Vagina (tissue), 2 donors: ENCODE measurements around the gene ZNRF1. TPM values are rescaled to one million over a fixed set of nuclear protein-coding genes. Genes with fewer than 3 reads are reported as not detected.

Experiments
- DNase-seq, 2 donors: peaks; one replicate each; pipeline ENCODE4 v3.0.0-alpha.2; 2017; ENCODE audit errors: extremely low spot score in 2 of 2
- H3K27ac ChIP-seq: fragments of 200-600 bp; sonication (generic); one replicate; pipeline ENCODE4 v1.5.1; 2019
- H3K27me3 ChIP-seq: fragments of 200-600 bp; sonication (generic); one replicate; pipeline ENCODE4 v1.5.1; 2019
- H3K36me3 ChIP-seq, 2 donors: fragments of 200-600 bp; sonication (generic); one replicate each; pipeline ENCODE4 v1.5.1; 2017 to 2019
- H3K4me1 ChIP-seq: fragments of 200-600 bp; sonication (generic); one replicate; pipeline ENCODE4 v1.5.1; 2019
- H3K4me3 ChIP-seq, 2 donors: fragments of 200-600 bp; sonication (generic); 1 replicate in 1 of 2; 2 replicates in 1 of 2; pipeline ENCODE4 v1.5.1; 2016 to 2019
- H3K9me3 ChIP-seq: fragments of 200-600 bp; sonication (generic); one replicate; pipeline ENCODE4 v1.5.1; 2019
- POLR2A ChIP-seq, 2 donors: fragments of 450-650 bp; IDR thresholded peaks; one replicate each; pipeline ENCODE4 v1.6.1; 2017; ENCODE audit warnings: antibody characterized with exemption in 2 of 2, mild to moderate bottlenecking in 2 of 2, moderate library complexity in 2 of 2
- POLR2AphosphoS5 ChIP-seq, 2 donors: sonication (generic); formaldehyde crosslinking; IDR thresholded peaks; one replicate each; pipeline ENCODE4 v1.9.0; 2017; ENCODE audit warnings: antibody characterized with exemption in 2 of 2, mild to moderate bottlenecking in 2 of 2, low read depth in 1 of 2; ENCODE audit not compliant: insufficient read depth in 1 of 2
- intact Hi-C: fragments of 100-400 bp; cut with DNase I; formaldehyde crosslinking; loops from one replicate; pipeline ENCODE4 v1.15.1; 2023
- total RNA-seq: library from RNA; depleted of rRNA; stranded (reverse); fragments of >200 nt; gene quantifications from one replicate; pipeline ENCODE4 v1.2.3, GENCODE V29; 2016
- TF ChIP-seq, protein P1 (sequence below), 3 experiments: fragments of 450-650 bp in 2 of 3; fragments of 200-600 bp in 1 of 3; sonication (generic) in 1 of 3; IDR thresholded peaks; one replicate each; pipeline ENCODE4 v1.5.1; 2017 to 2019; ENCODE audit warnings: antibody characterized with exemption in 3 of 3, mild to moderate bottlenecking in 2 of 3, moderate library complexity in 2 of 3

ZNRF1 gene
- total RNA-seq, 1 donor from 2014 or later = 20.1 TPM

DNA sequence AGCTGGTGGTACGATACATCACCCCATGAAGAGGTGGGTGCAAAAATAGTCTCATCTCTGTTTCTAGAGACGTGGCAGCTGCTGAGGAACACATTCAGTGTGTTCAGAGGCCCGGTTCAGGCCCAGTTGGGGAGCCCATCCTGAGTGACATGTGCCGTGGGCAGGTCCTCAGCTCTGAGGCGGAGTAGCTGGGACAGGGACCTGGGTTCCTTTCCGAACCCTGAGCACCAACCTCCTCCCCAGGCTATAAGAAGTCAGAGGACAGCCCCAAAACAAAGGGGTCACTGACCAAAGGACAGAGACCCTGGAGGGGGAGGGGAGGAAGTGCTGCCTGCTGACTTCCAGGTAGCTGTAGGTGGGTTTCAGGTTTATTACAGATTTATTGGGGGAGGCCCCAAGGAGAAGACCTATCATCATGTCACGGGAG, 112.7 kb downstream of the ZNRF1 start:
- no peak for TF ChIP-seq POLR2AphosphoS5 (IDR thresholded peaks at IDR 0.05; ENCODE audit: insufficient read depth in 1 of 2, low read depth in 1 of 2)
- no peak for TF ChIP-seq POLR2A (IDR thresholded peaks at IDR 0.05)
- TF ChIP-seq, protein P1, sequence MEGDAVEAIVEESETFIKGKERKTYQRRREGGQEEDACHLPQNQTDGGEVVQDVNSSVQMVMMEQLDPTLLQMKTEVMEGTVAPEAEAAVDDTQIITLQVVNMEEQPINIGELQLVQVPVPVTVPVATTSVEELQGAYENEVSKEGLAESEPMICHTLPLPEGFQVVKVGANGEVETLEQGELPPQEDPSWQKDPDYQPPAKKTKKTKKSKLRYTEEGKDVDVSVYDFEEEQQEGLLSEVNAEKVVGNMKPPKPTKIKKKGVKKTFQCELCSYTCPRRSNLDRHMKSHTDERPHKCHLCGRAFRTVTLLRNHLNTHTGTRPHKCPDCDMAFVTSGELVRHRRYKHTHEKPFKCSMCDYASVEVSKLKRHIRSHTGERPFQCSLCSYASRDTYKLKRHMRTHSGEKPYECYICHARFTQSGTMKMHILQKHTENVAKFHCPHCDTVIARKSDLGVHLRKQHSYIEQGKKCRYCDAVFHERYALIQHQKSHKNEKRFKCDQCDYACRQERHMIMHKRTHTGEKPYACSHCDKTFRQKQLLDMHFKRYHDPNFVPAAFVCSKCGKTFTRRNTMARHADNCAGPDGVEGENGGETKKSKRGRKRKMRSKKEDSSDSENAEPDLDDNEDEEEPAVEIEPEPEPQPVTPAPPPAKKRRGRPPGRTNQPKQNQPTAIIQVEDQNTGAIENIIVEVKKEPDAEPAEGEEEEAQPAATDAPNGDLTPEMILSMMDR (IDR thresholded peaks at IDR 0.05) = no peak
- intact Hi-C loops = no loop called here
- H3K4me1 ChIP-seq = peaks cover 67% of the 10 kb centered on the region
- H3K36me3 ChIP-seq = no peaks in the 10 kb centered on the region
- H3K9me3 ChIP-seq = no peaks in the 10 kb centered on the region
- H3K27me3 ChIP-seq = no peaks in the 10 kb centered on the region
- peak in 1 of 2 donors; percentile 89 for DNase-seq
- H3K27ac ChIP-seq = peak overlapping the region; percentile 81
- H3K4me3 ChIP-seq = no peak overlapping the region

DNA sequence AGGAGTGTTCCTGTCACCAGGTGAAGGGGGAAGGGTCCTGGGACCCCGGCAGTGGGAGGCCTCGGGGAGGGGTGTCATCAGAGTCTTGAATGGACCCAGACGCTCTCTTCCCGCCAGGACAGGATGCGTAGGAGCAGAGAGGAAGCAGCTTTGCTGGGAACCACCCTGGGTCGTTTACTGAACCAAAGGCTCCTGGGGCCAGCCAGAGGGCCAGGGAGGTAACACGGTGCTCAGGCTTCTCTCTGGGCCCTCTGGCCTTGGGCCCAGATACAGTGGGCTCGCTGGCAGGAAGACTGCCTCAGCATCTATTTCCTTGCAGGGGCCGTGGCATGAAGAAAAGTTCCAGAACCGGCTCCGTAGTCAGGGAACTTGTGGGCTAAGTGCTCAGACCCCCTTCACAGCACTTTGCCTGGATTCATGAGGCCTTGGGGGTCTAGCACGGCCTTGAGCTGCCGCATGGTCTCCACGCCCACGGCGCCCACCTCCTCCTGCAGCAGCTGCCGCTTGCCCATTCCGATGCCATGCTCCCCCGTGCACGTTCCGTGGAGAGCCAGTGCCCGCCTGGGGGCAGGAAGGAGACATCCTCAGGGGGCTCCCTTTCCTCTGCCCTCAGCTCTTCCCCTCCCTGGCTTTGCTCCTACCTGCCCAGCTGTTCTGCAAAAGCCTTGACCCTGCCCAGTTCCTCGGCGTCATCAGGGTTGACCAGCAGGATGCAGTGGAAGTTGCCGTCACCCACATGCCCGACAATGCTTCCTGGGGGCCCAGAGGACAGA, 113.3 kb downstream of the ZNRF1 start:
- no peaks in the 10 kb centered on the region for H3K27me3 ChIP-seq
- peaks cover 65% of the 10 kb centered on the region for H3K4me1 ChIP-seq
- H3K4me3 ChIP-seq = no peak overlapping the region
- TF ChIP-seq, protein P1 (IDR thresholded peaks at IDR 0.05) = no peak
- no peak for TF ChIP-seq POLR2A (IDR thresholded peaks at IDR 0.05)
- TF ChIP-seq POLR2AphosphoS5 (IDR thresholded peaks at IDR 0.05; ENCODE audit: insufficient read depth in 1 of 2, low read depth in 1 of 2) = no peak
- H3K27ac ChIP-seq = peak overlapping the region; percentile 81
- H3K36me3 ChIP-seq = no peaks in the 10 kb centered on the region
- DNase-seq = no peak
- no peaks in the 10 kb centered on the region for H3K9me3 ChIP-seq
- intact Hi-C loops = no loop called here

DNA sequence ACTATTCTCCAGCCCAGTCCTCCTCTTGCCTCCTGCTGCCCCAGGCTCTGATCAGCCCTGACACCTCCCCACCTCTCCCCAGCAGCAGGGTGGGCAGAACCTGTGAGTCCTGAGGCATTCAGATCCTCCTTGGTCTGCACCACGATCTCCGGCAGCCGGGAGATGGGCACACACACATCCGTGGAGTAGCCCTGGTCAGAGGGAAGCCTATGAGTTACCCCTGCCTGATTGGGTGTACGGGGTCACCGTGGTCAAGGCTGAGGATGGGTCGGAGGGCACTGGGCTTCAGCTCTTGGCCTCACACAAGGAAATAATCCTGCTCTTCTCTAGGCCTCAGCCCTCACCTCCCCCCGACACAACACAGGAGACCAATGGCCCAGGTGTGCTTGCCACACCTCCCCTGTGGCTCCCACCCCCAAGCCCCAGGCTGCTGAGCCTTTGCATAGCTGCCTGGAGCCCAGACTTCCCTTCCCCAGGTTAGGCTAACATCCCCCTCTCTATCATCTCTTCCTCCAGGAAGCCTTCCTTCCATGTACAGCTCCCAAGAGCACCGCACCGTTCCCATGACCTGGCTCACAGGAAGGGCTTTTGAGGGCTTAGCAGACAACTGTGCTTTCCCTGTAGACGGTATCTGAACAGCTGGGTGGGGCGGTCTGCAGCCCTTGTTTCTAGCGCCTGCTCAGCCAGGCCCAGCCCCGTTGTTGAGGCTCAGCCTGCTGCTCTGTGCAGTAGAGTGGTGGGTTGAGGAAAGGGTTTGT, 114.1 kb downstream of the ZNRF1 start:
- Histone ChIP-seq H3K4me3 (no peak overlapping the region), H3K27me3 (no peaks in the 10 kb centered on the region), H3K9me3 (no peaks in the 10 kb centered on the region), H3K27ac (peak overlapping the region; percentile 81), H3K36me3 (no peaks in the 10 kb centered on the region), H3K4me1 (peaks cover 57% of the 10 kb centered on the region)
- TF ChIP-seq POLR2A (IDR thresholded peaks at IDR 0.05) = no peak
- TF ChIP-seq, protein P1 (IDR thresholded peaks at IDR 0.05) = no peak
- TF ChIP-seq POLR2AphosphoS5 (IDR thresholded peaks at IDR 0.05; ENCODE audit: insufficient read depth in 1 of 2, low read depth in 1 of 2) = no peak
- intact Hi-C loops = no loop called here
- no peak for DNase-seq

DNA sequence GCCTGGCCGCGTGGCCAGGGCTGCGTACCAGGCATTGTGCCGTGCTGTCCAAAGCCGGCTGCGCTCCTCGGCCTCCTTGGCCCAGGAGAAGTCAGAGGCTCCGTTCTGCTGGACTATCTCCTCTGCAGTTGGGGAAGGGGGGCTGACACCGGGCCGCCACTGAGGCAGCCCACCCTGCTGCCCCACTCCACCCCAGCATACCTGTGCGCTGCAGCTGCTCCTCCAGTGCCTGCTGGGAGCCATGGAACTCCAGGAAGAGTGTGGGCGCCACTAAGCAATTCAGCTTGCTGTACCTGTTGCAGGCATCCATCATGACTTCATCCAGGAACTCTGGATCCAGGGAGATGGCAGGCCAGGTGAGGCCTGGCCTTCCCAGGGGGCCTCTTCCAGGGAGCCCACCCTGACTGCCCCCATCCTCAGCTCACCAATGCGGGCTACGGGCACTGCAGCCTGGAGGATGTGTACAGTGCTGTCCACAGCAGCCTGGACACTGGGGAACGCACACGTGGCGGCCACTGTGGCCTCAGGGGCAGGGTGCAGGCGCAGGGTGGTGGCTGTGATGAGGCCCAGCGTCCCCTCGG, 114.8 kb downstream of the ZNRF1 start:
- H3K36me3 ChIP-seq = no peaks in the 10 kb centered on the region
- H3K9me3 ChIP-seq = no peaks in the 10 kb centered on the region
- H3K4me3 ChIP-seq = no peak overlapping the region
- TF ChIP-seq POLR2A (IDR thresholded peaks at IDR 0.05) (no peak), POLR2AphosphoS5 (IDR thresholded peaks at IDR 0.05; ENCODE audit: insufficient read depth in 1 of 2, low read depth in 1 of 2) (no peak)
- TF ChIP-seq, protein P1 (IDR thresholded peaks at IDR 0.05) = no peak
- H3K27ac ChIP-seq = no peak overlapping the region
- intact Hi-C loops = no loop called here
- no peak for DNase-seq
- peaks cover 52% of the 10 kb centered on the region for H3K4me1 ChIP-seq
- H3K27me3 ChIP-seq = no peaks in the 10 kb centered on the region
